ENCODE measurements around the gene CLIP2.
"Not testable (repeated sequence)": the region's sequence is repeated elsewhere in the genome, so short reads cannot be mapped to it uniquely, and the experiment has no call there.

The CLIP2 gene

DNA sequence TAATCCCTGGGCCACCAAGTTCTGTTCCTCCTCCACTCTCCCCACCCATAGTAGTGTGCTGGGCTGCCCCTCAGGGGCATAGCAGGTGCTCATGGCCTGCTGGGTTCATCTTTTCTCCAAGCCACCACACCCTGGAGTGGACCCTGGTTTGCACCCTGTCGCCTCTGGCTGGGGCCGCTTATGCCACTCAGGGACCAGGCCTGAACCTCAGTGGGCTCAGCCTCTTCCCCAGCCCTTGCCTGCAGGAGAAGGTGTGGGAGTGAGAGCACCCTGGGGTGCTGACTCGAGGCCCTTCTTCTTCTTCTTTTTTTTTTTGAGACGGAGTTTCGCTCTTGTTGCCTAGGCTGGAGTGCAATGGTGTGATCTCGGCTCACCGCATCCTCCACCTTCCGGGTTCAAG lies 10.2 kb downstream of the CLIP2 start:
- H3K27ac Mint-ChIP-seq: no peak overlapping the region
- H3K9me3 Mint-ChIP-seq: no peaks in the 10 kb centered on the region
- DNase-seq: no peak
- no peaks in the 10 kb centered on the region for H3K27me3 Mint-ChIP-seq
- no peaks in the 10 kb centered on the region for H3K36me3 Mint-ChIP-seq (ENCODE audit: low read depth)
- H3K4me3 Mint-ChIP-seq: no peak overlapping the region
- peaks cover 3% of the 10 kb centered on the region for H3K4me1 Mint-ChIP-seq (ENCODE audit: low read depth)

- Mint-ChIP-seq H3K9me3 (no peaks in the 10 kb centered on the region), H3K27me3 (peaks cover 2% of the 10 kb centered on the region)
Measured at GRCh38 chr7:74300926-74301325, 11.7 kb downstream of the CLIP2 start.

GRCh38 chr7:74302745-74303221 lies 13.6 kb downstream of the CLIP2 start:
- peaks cover 19% of the 10 kb centered on the region for H3K4me1 Mint-ChIP-seq (ENCODE audit: low read depth)

More at GRCh38 chr7:74300926-74301325, 11.7 kb downstream of the CLIP2 start:
- H3K4me1 Mint-ChIP-seq (ENCODE audit: low read depth): peaks cover 4% of the 10 kb centered on the region
- no peak for DNase-seq
- no peak overlapping the region for H3K4me3 Mint-ChIP-seq
- H3K27ac Mint-ChIP-seq: no peak overlapping the region
- no peaks in the 10 kb centered on the region for H3K36me3 Mint-ChIP-seq (ENCODE audit: low read depth)

DNA sequence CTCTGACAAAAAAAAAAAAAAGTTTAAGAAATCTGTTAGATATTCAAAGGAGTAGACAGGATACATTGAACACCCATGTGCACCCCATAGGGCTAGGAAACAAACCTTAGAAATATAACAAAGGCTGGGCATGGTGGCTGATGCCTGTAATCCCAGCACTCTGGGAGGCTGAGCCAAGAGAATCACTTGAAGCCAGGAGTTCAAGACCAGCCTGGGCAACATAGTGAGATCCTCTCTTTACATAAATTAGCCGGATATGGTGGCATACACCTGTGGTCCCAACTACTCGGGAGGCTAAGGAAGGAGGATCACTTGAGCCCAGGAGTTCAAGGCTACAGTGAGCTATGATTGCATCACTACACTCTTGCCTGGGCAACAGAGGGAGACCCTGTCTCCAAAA lies 15.3 kb downstream of the CLIP2 start:
- Mint-ChIP-seq H3K4me1 (ENCODE audit: low read depth) (peaks cover 16% of the 10 kb centered on the region), H3K9me3 (no peaks in the 10 kb centered on the region), H3K4me3 (no peak overlapping the region), H3K36me3 (ENCODE audit: low read depth) (no peaks in the 10 kb centered on the region), H3K27ac (no peak overlapping the region), H3K27me3 (peaks cover 18% of the 10 kb centered on the region)
- no peak for DNase-seq

More at GRCh38 chr7:74302745-74303221, 13.6 kb downstream of the CLIP2 start:
- H3K36me3 Mint-ChIP-seq (ENCODE audit: low read depth): no peaks in the 10 kb centered on the region
- H3K27me3 Mint-ChIP-seq: peaks cover 16% of the 10 kb centered on the region
- H3K9me3 Mint-ChIP-seq: no peaks in the 10 kb centered on the region
- no peak overlapping the region for H3K4me3 Mint-ChIP-seq
- no peak overlapping the region for H3K27ac Mint-ChIP-seq
- no peak for DNase-seq

- peak; percentile 35 for DNase-seq
- H3K4me1 Mint-ChIP-seq (ENCODE audit: low read depth): peaks cover 18% of the 10 kb centered on the region
- no peak overlapping the region for H3K27ac Mint-ChIP-seq
- peaks cover 1% of the 10 kb centered on the region for H3K9me3 Mint-ChIP-seq
- H3K36me3 Mint-ChIP-seq (ENCODE audit: low read depth): no peaks in the 10 kb centered on the region
- peak overlapping the region; percentile 44 for H3K4me3 Mint-ChIP-seq
- H3K27me3 Mint-ChIP-seq: peaks cover 20% of the 10 kb centered on the region
Measured at GRCh38 chr7:74306004-74306729, 17.0 kb downstream of the CLIP2 start.

- peak; percentile 35 for DNase-seq
- H3K4me1 Mint-ChIP-seq (ENCODE audit: low read depth): peaks cover 21% of the 10 kb centered on the region
- no peaks in the 10 kb centered on the region for H3K36me3 Mint-ChIP-seq (ENCODE audit: low read depth)
- H3K27ac Mint-ChIP-seq: no peak overlapping the region
- peak overlapping the region; percentile 44 for H3K4me3 Mint-ChIP-seq
- peaks cover 4% of the 10 kb centered on the region for H3K9me3 Mint-ChIP-seq
- peaks cover 24% of the 10 kb centered on the region for H3K27me3 Mint-ChIP-seq
Measured at GRCh38 chr7:74306730-74307469, 17.7 kb downstream of the CLIP2 start.

GRCh38 chr7:74307738-74308505 lies 18.7 kb downstream of the CLIP2 start:
- Mint-ChIP-seq H3K36me3 (ENCODE audit: low read depth) (no peaks in the 10 kb centered on the region), H3K4me3 (no peak overlapping the region), H3K9me3 (peaks cover 4% of the 10 kb centered on the region), H3K27me3 (peaks cover 24% of the 10 kb centered on the region), H3K4me1 (ENCODE audit: low read depth) (peaks cover 23% of the 10 kb centered on the region), H3K27ac (no peak overlapping the region)
- no peak for DNase-seq

DNA sequence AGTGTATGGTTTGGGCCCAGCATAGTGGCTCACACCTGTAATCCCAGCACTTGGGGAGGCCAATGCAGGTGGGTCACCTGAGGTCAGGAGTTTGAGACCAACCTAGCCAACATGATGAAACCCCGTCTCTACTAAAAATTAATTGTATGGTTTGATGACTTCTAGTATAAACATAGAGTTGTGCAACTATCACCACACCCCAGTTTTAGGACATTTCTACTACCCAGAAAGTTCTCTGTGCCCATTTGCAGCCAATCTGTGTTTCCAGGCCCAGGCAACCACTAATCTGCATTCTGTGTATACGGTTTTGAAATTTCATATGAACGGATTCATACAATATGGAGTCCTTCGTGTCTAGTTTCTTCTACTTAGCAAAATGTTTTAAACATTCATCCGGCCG lies 20.0 kb downstream of the CLIP2 start:
- Mint-ChIP-seq H3K27me3 (peaks cover 24% of the 10 kb centered on the region), H3K36me3 (ENCODE audit: low read depth) (no peaks in the 10 kb centered on the region), H3K4me3 (no peak overlapping the region), H3K9me3 (peaks cover 4% of the 10 kb centered on the region), H3K27ac (no peak overlapping the region), H3K4me1 (ENCODE audit: low read depth) (peaks cover 23% of the 10 kb centered on the region)
- DNase-seq: no peak

- Mint-ChIP-seq H3K9me3 (peaks cover 4% of the 10 kb centered on the region), H3K27ac (no peak overlapping the region), H3K4me1 (ENCODE audit: low read depth) (peaks cover 18% of the 10 kb centered on the region), H3K27me3 (peaks cover 20% of the 10 kb centered on the region), H3K36me3 (ENCODE audit: low read depth) (no peaks in the 10 kb centered on the region), H3K4me3 (no peak overlapping the region)
- DNase-seq: no peak
Measured at GRCh38 chr7:74311305-74311744, 22.1 kb downstream of the CLIP2 start.

DNA sequence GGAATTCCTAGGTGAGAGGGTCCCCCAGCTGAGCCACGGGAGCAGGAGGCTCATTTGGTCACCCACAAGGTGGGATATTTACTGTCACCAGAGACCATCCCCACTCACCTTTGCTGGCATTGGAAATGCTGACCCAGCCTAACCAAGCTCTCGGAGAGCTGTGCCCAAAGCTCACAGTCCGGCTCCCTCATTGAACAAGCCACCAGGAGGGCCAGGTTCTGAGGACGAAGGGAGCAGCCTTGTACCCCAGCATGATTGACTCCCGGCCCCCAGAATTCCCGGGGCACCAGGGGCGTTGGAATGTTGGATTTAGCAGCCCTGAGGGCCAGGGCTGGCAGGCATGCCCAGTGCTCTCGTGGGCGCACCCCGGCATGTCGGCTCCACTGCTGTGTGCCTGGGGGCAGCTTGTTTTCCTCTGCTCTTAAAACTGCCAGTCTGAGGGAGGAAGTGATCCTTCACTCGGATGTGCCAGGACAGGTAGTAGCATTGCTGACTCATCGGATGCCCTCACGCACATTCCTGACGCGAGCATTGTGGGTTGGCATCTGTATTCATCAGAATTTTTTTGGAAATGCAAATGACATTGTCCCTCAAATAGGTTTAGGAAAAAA lies 23.3 kb downstream of the CLIP2 start:
- H3K9me3 Mint-ChIP-seq: peaks cover 4% of the 10 kb centered on the region
- DNase-seq: no peak
- peaks cover 9% of the 10 kb centered on the region for H3K4me1 Mint-ChIP-seq (ENCODE audit: low read depth)
- no peak overlapping the region for H3K27ac Mint-ChIP-seq
- H3K4me3 Mint-ChIP-seq: no peak overlapping the region
- no peaks in the 10 kb centered on the region for H3K36me3 Mint-ChIP-seq (ENCODE audit: low read depth)
- peaks cover 10% of the 10 kb centered on the region for H3K27me3 Mint-ChIP-seq

DNA sequence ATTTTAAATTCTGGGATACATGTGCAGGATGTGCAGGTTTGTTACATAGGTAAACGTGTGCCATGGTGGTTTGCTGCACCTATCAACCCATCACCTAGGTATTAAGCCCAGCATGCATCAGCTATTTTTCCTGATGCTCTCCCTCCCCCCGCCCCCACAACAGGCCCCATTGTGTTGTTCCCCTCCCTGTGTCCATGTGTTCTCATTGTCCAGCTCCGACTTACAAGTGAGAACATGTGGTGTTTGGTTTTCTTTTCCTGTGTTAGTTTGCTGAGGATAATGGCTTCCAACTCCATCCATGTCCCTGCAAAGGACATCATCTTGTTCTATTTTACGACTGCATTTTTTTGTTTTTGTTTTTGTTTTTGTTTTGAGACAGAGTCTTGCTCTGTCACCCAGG lies 26.7 kb downstream of the CLIP2 start:
- not testable (repeated sequence) for H3K4me3 Mint-ChIP-seq; H3K27ac Mint-ChIP-seq; DNase-seq; H3K9me3 Mint-ChIP-seq; H3K27me3 Mint-ChIP-seq; H3K36me3 Mint-ChIP-seq (ENCODE audit: low read depth)
- H3K4me1 Mint-ChIP-seq (ENCODE audit: low read depth): peaks cover 12% of the 10 kb centered on the region

DNA sequence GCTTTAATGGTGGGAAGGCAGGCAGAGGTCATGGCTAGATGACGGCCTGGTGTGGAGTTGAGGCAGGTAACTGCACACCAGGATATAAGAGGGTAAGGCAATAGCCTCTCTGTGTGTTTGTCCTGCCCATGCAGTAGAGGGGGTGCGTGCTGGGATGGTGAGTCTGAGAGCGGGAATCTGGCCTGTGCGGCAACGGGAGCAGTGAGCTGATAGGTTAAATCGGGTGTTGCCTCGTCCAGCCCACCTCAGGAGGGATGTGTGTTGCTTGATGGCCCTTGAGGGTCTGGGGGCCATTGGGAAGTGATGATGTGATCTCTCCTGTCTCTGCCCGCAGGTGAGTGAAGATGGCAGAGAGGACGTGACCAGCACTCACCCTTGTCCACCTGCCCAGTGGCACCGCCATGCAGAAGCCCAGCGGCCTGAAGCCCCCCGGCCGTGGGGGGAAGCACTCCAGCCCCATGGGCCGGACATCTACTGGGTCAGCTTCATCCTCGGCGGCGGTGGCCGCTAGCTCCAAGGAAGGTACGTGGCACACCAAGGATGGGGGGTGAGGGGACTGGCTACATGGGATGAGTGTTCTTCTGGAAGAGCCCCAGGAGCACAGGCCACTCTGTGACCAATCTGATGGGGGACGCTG lies 28.1 kb downstream of the CLIP2 start:
- Mint-ChIP-seq H3K27me3 (no peaks in the 10 kb centered on the region), H3K36me3 (ENCODE audit: low read depth) (no peaks in the 10 kb centered on the region), H3K9me3 (no peaks in the 10 kb centered on the region), H3K4me1 (ENCODE audit: low read depth) (peaks cover 7% of the 10 kb centered on the region), H3K4me3 (no peak overlapping the region), H3K27ac (no peak overlapping the region)
- no peak for DNase-seq

DNA sequence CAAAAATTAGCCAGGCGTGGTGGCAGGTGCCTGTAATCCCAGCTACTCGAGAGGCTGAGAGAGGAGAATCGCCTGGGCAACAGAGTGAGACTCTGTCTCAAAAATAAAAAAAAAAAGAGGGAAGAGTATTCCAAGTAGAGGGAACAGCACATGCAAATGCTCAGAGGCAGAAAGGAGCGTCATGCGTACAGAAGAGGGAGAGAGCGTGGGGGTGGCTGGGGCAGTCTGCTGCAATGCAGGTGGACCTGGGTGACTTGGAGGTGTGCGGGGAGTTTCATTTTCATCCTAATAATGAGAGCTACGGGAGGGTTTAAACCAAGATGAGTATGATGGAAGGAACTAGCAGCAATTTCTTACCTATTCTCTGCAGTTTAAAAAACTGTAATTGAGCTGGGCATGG lies 28.8 kb downstream of the CLIP2 start:
- no peak for DNase-seq
- Mint-ChIP-seq H3K4me1 (ENCODE audit: low read depth) (peaks cover 5% of the 10 kb centered on the region), H3K27me3 (no peaks in the 10 kb centered on the region), H3K9me3 (no peaks in the 10 kb centered on the region), H3K27ac (no peak overlapping the region), H3K36me3 (ENCODE audit: low read depth) (no peaks in the 10 kb centered on the region), H3K4me3 (no peak overlapping the region)

Measured in activated T-cell treated with anti-CD3 and anti-CD28 coated beads, Interleukin-2, amount 50 U/mL, for 24 hours (primary cell).